Stimulated activated CD4-positive, alpha-beta T cell treated with anti-CD3 and anti-CD28 coated beads, TNF-alpha, amount 100 ng/mL, for 24 hours (primary cell): ENCODE results near the gene C2.
A peak's percentile ranks its signal among the peaks of the same experiment; 100 is the strongest.

Experiments used
- DNase-seq, 3 experiments: peaks; one replicate each; pipeline ENCODE4 v3.0.0-alpha.2; 2020; ENCODE audit warnings: low read depth in 3 of 3

The C2 gene

GRCh38 chr6:31927242-31927862 lies at the start of gene C2:
Gene C2, plus strand, starts transcription at chr6:31927717. Its CDS starts 36 bp downstream, at chr6:31927753.
- no peak for DNase-seq

DNA sequence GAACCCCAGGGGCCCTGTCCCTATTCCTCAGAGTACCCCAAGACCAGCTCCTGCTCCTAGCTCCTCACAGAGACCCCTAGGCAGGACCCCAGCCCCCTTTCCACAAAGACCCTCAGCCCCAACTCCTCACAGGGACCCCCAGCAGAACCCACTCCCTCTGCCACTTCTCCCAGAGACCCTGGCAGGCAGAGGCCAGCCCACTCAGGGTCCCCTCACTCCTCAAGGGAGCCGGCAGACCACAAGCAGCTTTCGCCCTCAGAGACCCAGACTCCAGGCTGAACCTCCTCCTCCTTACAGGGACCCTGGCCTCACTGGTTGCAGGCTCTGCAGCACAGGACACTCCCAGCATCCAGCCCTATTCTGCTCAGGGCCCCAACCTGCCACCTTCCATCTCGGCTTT lies 49.3 kb upstream of the C2 start:
- DNase-seq, result no peak

DNA sequence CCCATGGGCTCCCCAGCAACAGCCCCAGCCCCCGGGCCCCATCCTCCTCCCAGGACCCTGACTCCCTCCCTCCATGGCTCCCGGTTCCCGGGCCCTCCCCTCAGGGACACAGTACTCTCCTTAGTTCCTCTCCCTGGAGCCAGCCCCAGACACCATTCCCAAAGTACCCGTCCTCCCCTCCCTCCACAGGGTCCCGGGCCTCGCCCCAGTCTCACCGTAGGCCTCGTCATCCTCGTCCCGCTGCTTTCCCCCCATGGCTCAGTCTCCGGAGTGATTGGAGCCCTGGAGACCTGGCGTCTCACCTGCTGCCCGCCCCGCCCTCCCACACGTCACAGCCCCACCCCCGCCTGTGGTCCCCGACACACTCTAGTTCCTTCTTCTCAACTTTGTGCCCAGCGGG lies 48.8 kb upstream of the C2 start, which contains the start of gene SLC44A4:
Gene SLC44A4, minus strand, starts transcription at position 272 of the 400 bp plus-strand sequence. Its CDS starts 17 bp downstream, at position 255.
- DNase-seq, result no peak

GRCh38 chr6:31879143-31879542 lies 48.4 kb upstream of the C2 start:
- no peak for DNase-seq

GRCh38 chr6:31879901-31880300 lies 47.6 kb upstream of the C2 start:
- no peak for DNase-seq

GRCh38 chr6:31880616-31881015 lies 46.9 kb upstream of the C2 start:
- no peak for DNase-seq

GRCh38 chr6:31881136-31881859 lies 46.2 kb upstream of the C2 start:
- DNase-seq, result no peak

DNA sequence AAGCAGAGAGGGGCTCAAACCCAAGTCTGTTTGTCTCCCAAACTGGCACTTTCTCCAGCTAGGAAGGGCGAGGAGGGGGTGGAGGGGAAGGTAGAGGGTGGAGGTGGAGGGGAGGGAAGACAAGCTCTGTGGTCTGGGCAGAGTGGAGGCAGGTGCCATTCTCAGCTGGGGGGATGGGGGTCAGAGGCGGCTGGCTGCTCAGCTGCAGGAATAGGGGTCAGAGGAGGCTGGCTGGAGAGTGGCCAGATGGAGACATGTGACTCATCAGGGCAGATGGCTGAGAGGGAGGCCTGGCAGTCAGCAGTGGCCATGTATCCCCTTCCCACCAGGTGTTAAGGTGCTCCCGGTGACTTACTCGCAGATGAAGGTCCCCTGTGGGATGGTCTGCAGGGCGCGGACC lies 45.2 kb upstream of the C2 start:
- no peak for DNase-seq

DNA sequence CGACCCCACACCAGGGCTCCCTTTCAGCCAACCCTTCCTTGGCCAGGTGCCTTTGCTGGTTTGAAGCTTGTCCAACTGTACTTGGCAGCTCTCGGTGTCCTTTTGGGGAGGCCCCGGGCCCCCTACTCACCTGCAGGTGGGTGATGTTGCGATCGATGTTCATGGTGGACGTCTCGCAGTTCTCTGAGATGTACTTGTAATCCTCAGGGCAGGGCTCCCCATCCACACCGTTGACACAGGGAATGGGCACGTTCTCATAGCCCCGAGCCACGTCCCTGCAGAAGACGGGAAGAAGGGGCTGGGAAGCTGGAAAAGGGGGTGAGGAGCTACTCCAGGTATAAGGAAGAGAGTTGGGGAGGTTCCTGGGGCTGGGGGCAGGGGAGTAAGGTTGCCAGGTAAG lies 43.8 kb upstream of the C2 start:
- DNase-seq, result no peak

GRCh38 chr6:31884528-31885035 lies 42.9 kb upstream of the C2 start:
- no peak for DNase-seq

DNA sequence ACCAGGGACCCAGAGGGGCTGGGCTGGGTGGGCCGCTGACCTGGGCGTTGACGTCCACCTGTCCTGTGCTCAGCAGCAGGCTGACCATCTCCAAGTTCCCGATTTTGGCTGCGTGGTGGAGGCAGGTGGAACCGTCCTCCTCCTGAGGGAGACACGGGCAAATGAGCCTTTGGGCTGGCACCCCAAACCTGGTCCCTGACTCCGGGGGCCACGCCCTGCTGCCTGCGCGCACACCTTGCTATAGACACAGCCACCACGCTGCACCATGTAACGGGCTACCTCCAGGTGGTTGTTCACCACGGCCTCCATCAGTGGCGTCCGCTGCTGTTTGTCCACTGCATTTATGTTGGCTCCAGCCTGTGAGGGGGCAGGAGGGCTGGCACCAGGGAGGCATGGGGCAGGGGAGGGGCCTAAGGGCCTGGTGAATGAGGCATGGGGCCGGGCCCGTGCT lies 41.0 kb upstream of the C2 start:
- DNase-seq, result no peak

DNA sequence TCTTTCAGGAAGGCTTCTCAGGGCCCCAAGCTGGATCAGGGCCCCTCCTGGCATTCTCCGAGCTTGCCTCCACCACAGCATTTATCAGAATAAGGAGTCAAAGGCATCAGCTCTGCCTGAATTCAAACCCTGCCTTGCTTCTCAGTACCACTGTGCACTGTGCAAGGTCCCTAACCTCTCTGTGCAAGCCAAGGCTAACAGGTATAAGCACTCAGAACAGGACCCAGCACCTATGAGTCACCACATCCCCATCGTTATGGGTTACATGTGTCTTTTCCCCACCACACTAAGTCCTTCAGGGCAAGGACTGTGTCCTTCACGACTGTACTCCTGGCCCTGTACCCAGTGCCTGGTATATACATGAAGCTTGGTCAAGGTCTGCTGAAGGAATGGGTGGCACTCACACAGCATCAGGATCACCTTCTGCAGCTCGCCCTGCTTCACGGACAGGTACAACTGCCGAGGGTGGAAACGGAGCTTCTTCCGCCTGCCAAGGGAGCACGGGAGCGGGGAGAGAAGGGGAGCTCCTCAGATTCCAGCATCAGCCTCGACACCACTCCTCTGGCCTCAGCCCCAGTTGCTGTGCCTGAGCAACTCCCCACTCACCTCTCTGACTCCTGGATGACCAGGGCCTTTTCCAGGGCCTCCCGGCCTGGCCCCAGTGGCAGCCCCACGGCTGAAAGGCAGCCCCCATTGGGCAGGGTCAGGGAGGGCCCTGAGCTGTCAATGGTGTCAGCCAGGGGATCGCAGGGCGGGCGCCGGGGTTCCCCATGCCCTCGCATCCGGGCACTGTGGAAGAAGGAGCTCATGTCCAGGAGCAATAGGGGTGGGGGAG lies 40.1 kb upstream of the C2 start:
- DNase-seq, result no peak

GRCh38 chr6:31888276-31889258 lies 39.0 kb upstream of the C2 start:
- DNase-seq, result peak in 2 of 3 experiments; percentile 34 to 51

- no peak for DNase-seq
Measured at GRCh38 chr6:31889331-31889972, 38.1 kb upstream of the C2 start.

DNA sequence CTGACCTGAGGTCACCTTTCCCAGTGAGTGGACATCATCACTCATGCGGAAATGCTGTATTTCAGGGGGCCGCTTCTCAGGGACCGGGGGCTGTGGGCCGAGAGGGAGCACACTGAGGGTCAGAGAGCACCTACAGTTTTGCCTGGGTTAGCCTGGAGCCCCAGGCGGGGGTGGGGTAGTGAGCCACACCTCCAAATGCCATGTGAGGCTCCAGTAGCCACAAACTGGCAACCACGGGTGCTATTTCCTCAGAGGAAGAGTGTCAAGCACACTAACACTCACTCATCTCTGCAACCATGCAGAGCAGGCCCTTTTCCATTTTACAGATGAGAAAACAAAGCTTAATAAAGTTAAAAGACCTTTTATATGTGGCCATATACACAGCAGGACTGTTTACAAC lies 34.7 kb upstream of the C2 start:
- no peak for DNase-seq

DNA sequence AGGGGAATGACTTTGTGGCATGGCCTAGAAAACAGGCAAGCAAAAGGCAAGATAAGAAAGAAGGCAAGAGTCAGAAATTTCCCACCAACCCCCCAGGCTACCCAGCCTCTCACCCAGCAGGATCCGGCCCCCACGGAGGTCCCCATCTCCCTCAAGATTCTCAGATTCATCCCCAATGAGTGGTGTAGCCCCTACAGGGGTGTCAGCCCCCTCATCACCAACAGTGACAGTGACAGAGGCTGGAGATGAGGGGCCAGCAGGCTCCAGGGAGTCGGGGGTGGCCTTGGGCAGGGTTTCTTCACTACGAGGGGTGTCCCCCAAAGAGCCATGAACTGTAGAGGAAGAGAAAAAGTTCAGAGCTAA lies 31.0 kb upstream of the C2 start:
- no peak for DNase-seq

DNA sequence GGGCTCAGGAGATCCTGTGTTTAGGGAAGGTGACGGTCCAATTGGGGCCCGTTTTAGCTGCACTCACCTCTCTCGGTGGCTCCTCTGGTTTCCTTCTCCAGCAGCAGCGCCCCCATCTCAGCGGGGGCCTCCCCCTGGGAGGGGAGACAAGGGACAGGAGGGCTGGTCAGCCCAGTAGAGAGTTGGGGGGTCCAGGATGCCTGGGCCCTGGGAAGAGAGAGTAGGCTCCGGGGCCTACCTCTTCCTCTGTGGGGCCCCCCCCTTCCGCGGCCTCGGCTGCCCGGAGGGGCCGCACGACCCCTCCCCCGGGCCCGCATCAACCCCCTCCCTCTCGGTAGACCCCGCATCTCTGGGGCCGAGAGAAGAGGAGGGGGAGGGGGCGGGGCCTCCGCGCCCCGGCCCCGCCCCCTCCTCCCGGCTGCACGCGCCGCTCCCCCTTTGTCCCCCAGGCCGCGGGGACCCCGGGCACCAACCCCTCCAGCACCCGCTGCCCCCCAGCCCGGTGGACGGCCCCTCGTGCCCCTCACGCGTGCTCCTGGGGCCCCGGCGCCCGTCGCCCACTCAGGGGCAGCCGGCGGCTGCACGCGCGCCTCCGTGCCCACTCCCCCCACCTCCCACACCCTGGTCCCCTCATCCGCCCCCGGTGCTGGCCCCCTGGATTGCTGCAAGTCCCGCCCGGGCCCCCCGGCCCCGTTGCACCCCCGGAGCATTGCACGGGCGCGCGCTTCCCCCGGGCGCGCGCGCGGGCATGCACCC lies 30.5 kb upstream of the C2 start:
- DNase-seq, result no peak

DNA sequence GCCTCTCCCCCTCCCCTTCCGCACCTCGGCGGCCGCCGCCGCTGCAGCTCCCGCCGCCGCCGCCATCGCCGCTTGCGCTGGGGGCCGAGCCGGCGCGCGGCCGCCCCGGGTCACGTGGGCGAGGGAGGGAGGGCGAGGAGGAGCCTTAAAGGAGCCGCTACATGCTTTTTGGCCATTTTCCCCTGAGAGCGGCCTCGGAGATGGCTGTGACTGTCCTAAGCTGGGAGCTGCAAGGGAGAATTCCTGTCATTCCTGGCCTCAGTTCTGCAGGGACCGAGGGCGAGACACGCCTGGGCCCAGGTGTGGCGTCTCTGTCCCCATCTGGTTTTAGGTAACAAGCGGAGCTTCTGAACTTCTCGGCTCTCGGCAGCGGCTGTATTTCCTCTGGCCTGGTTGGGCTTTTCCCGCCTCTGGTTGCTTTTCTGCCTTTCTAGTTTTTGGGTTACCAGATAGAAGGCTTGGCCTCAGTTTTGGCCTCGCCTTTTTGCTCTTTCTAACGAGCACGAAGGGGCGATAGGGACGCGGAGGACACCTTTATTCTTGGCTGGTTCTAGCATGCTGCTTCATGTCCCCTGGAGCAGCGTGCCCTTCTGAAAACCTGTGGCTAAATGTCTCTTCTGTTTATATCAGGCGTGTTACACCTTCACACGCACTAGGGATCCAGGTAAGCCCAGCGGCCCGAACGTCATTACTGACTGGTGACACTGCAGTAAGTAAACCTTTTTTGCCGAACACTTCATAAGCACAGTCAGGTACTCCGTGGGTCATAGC lies 29.7 kb upstream of the C2 start, which contains the start of gene EHMT2:
Gene EHMT2, minus strand, starts transcription at position 87 of the 771 bp plus-strand sequence. Its CDS starts 21 bp downstream, at position 66.
- DNase-seq, result peak; percentile 71 to 85 (median 75)
